AG20443 (cell line): ENCODE measurements around the gene DPP7.

Source experiments
- DNase-seq: peaks from one replicate; pipeline ENCODE4 v3.0.0; 2012; ENCODE audit warnings: low spot score, mixed read lengths

DPP7 gene

GRCh38 chr9:137111788-137112563, 2.6 kb downstream of the DPP7 start:
- no peak for DNase-seq

- DNase-seq, result no peak
Measured at GRCh38 chr9:137110911-137111787, 3.4 kb downstream of the DPP7 start.

DNA sequence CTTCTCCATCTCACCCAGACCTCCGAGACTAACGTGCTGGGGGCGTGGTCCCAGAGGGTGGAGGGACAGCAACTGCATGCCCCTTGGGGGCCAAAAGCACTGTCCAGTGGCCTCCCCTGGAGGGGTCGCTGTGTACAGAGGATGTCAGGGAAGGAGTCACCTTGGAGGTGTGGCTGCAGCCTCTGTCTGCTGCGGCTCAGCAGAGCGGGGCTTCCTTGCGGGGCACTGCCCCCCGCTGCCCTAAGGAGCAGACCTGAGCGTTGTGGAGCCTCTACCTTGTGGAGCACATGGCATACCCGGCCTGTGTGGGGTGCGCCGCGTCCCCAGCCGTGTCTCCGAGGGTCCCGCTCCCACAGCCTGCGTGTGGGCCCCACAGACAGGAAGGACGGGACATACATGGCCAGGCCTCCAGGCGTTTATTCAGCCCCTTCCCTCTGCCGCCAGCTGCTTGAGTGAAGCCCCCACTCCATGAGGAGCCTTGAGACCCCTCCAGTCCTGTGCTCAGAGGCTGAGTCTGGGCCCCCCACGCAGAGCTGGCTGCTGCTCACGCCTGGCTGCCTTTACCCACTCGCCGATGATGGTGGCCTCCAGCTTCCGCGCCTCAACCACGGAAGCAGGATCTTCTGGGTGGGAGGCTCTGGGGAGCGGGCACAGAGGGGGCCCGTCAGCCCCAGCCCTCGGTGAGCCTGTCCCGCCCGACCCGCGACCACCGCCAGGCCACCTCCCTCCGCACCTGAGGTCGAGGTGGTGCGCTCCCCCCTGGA, 4.2 kb downstream of the DPP7 start:
- DNase-seq, result no peak

GRCh38 chr9:137109250-137110146, 5.0 kb downstream of the DPP7 start:
- no peak for DNase-seq

GRCh38 chr9:137108608-137109249, 5.8 kb downstream of the DPP7 start:
- DNase-seq, result no peak

- DNase-seq, result no peak
Measured at GRCh38 chr9:137107982-137108381, 6.6 kb downstream of the DPP7 start.

- no peak for DNase-seq
Measured at GRCh38 chr9:137107312-137107921, 7.1 kb downstream of the DPP7 start.

DNA sequence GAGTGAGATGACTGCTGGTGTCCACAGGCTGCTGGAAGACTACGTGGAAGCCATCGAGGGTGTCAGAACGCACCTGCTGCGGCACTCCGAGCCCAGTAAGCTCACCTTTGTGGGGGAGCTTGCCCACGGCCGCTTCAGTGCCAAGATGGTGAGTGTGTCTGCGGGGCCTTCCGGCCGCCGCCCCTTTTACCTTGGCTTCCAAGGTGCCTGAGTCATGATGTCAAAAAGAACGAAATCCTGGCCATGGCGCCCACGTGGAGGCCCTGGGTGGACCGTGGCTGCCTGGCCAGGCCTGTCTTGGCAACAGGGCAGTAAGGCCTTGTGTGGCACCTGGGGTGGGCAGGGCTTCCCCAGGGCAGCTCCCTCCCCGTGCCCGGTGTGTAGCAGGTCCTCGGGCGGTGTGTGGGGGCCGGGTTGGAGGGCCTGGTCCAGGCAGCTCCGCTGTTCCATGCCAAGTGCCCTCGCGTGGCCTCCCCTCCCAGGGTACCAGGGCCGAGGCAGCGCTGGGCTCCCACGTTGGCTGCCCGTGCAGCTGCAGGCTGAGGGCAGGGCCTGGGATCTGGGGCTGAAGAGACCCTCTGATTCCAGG, 7.8 kb downstream of the DPP7 start:
- no peak for DNase-seq

GRCh38 chr9:137105814-137106661, 8.5 kb downstream of the DPP7 start:
- no peak for DNase-seq

DNA sequence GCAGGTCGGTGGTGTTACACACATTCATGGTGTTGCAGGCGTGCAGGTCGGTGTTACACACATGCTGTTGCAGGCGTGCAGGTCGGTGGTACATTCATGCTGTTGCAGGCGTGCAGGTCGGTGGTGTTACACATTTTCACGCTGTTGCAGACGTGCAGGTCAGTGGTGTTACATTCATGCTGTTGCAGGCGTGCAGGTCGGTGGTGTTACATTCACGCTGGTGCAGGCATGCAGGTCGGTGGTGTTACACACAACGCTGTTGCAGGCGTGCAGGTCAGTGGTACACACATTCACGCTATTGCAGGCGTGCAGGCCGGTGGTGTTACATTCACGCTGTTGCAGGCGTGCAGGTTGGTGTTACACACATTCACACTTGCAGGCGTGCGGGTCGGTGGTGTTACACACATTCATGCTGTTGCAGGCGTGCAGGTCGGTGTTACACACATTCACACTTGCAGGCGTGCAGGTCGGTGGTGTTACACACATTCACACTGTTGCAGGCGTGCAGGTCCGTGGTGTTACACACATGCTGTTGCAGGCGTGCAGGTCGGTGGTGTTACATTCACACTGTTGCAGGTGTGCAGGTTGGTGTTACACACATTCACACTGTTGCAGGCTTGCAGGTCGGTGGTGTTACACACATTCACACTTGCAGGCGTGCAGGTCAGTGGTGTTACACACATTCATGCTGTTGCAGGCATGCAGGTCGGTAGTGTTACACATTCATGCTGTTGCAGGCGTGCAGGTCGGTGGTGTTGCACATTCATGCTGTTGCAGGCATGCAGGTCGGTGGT, 11.1 kb downstream of the DPP7 start:
- no peak for DNase-seq

DNA sequence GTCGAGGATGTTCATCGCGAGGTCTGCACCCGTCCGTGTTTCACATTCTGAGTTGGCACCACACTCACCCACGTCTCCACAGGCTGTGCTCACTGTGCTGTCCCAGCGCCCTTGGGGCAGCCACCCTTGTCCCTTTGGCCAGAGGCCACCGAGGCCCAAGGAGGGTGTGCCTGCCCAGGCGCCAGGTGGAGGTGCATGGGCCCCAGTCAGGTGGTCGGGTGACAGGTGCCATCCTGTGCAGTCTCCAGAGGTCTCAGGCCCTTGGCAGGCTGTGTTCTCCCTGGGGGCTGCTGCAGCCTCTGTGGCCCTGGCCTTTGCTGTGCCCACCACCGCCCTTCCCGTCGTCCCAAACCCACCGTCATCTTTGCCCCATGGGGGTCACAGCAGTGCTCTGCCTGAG, 15.3 kb downstream of the DPP7 start:
- DNase-seq, result no peak

GRCh38 chr9:137097761-137098462, 16.6 kb downstream of the DPP7 start:
- DNase-seq, result no peak

- no peak for DNase-seq
Measured at GRCh38 chr9:137096785-137097546, 17.6 kb downstream of the DPP7 start.

DNA sequence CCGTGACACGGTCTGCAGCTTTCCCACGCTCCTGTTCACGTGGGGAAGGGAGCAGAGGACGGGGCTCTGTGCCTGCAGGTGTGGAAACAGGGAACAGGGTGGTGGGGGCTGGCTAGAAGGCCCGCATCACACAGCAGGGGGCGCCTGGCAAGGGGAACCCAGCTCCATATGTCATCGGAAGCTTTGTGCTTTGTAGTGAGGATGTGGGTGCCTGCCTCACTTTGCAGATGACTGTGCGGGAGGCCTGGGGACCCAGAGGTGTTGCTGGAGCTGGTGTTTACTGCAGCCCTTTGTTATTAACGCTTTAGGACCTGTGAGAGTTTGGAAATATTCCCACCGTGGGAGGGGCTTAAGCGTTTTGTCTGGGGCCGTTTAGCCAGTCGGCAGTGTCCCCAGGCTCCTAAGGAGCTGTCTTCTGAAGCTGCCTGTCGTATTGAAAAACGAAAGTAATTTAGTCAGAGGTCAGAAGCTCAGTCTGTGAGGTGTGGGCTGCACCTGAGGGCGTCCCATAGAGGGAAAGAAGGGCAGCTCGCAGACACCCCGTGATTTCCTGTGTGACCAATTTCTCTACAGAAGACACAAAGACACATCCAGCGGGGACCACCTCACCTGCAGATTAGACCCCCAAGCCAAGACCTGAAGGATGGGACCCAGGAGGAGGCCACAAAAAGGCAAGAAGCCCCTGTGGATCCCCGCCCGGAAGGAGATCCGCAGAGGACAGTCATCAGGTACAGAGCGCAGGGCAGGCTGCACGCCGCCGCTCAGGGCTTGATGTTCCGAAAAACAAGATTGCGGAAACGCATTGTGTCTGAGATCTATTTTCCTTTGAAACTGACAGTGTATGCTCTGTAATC, 18.6 kb downstream of the DPP7 start:
- DNase-seq, result no peak

GRCh38 chr9:137089232-137089947, 25.1 kb downstream of the DPP7 start:
- DNase-seq, result no peak
